CD4-positive, alpha-beta T cell treated with Interleukin-4 for 4 hours (primary cell): ENCODE results near the gene AOC1.

ENCODE experiments used
- DNase-seq: peaks from one replicate; pipeline ENCODE4 v3.0.0-alpha.2; 2020

The AOC1 gene

DNA sequence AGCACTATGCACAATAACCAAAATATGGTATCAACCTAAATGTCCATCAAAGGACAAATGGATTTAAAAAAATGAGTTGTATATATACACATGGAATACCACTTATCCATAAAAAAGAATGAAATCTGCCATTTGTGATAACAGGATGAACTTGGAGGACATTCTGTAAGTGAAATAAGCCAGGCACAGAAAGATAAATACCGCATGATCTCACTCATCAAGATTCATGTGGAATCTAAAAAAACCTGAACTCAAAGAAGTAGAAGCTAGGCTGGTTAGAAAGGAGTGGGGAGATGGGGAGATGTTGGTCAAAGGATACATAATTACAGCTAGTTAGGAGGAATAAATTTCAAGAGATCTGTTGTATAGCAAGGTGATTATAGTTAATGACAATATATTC lies 17.3 kb upstream of the AOC1 start:
- no peak for DNase-seq

GRCh38 chr7:150835702-150836280 lies 16.5 kb upstream of the AOC1 start:
- no peak for DNase-seq

DNA sequence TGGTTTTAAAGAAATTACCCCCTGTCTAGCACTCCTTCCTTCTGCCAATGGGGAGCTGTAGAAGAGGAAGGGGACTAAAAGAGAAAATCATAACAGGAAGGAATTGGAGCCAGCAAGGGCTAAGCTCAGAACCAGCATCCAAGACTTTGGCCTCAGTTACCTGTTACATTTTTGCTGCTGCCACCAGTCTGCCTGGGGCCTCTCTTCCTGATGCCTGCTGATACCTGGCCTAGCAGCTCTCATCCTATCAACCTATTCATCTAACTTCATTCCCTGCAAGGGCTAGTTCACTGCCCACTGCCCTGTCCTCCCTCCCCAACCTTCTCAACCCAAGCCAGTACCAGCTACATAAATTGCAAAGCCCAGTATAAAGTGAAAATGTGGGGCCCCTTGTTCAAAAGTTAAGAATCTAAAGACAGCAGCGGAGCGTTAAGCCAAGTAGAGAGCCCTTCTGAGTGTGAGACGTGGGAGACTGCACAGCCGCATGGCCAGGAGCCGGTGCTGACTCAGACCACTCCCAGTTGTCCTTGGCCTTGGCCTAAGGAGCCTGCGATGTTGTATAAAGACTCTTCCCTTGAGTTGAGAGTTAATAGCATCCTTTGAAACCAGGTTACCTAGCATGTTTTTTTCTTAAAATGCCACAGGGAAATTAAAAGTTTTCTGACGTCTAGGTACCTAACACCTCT lies 13.2 kb upstream of the AOC1 start:
- DNase-seq, result no peak

DNA sequence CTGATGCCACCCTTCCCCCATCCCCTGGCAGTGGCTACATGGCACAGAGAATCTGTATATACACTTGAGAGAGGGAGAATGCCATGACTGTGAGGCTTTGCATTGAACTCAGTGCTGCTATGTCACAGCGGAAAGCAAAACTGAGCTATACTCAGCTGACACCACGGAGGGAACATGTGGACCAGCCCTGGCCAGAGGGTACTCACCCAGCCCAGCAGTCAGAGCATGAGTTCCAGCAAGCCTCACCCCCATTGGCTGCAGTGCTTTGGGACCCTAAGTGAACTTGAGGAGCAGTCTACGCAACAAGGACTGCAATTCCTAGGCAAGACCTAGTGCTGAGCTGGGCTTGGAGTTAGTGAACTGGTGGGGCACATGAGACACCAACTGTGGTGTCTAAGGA lies 10.3 kb upstream of the AOC1 start:
- no peak for DNase-seq

DNA sequence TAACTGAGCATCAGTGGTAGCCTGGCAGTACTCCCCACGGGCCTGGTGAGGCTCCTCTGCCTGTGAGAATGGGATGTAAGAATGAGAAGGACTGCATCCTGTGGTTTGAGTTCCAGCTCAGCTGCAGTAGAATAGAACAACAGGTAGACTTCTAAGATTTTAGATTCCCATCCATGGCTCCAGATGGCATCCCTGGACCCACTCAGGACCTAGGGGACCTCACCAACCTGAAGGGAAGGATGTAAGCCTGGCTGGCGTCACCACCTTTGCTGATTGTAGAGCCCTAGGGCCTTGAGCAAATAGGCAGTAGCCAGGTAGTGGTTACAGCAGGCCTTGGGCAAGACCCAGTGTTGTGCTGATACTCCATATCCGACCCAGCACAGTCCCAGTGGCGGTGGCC lies 9.6 kb upstream of the AOC1 start:
- no peak for DNase-seq

DNA sequence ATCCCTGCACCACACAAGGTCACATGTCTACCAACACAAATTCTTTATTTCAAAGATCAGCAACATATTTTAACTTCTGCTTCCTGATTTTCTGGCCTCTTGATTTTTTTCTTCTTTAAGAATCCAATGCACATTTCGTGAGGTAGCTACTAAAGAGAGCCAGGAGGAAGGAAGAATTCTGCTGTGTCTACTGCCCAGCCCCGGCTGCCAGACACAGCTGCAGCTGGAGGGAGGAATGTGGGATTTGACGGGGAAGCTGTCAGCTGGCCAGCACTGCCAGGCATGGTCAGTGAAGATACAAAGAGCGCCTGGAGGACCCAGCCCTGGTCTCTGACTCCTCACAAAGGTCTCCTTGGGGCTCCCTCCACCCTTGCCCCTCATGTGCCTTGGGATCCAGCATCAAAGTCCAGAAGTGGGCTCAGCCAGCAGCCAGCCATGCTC lies 6.9 kb upstream of the AOC1 start:
- DNase-seq, result no peak

DNA sequence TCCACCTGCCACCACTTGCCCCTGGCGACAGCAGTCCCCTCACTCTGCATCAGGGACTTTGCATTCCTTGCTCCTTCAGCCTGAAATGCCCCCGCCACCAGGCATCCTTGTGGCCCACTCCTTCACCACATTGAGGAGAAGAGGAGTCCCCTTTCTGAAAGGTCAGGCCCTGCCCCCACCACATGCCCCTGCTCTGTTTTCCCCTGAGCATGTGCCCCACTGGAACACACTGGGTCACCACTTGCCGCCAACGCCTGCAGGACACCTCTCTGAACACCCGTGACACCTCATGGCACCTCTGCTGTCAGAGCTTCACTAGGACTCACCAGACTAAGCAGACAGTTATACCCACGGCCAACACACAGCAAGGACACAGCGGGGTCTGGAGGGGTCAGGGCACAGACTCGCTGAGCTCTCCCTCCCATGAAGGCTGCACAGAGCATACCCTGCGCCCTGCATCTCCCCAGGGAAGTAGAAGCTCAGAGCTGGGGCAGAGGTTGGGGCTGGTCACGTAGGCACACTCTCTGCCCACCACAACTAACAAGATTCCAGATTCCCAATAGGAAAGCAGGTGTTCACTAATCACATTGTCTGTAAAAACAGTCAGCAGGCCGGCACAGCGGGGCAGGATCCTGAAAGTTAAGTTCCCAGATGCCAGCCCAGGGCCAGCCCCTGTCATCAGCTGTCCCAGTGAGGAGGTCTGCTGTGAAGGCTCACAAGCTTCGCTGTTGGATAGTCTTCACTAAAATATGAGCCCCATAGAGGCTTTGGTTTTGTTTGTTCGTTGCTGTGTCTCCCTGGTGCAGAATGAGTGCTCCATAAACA lies 5.8 kb upstream of the AOC1 start:
- DNase-seq, result no peak

GRCh38 chr7:150847536-150847935 lies 4.8 kb upstream of the AOC1 start:
- no peak for DNase-seq

DNA sequence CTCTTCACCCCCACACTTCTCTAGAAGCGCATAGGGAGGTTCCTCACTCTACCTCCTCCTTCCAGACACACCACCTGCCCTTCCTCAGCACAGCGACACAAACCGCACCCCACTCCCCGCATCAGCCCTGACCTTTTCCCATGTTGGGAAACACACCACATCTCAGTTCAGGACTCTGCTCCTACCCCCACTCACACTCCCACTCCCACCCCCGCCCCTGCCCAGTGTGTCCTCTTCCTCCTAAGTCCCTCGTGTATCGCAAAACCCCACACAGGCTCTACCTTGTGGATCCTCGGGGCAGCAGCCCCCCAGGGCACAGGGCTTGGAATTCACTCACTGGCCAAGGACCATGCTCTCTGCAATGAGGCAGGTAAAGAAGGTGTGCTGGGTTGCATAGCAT lies 4.2 kb upstream of the AOC1 start:
- DNase-seq, result no peak

DNA sequence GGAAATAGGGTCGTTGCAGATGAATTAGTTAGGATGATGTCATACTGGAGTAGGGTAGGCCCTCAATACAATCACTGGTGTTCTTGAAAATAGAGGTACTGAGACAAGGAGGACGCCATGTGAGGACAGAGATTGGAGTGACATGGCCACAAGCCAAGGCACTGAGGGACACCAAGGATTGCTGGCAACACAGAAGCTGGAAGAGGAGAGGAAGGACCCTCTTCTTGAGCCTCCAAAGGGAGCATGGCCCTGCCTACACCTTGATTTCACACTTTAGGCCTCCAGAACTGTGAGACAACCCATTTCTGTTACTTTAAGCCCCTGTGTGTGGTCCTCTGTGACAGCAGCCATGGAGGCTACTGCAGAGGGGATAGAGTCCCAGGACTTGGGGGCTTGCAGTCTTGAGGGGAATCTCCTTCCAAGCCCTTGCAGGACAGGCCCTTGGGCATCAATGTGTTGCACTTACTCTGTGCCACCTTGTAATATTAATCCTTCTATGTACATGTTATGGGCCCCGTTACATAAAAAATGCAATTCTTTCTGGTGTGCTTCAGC lies 3.7 kb upstream of the AOC1 start:
- DNase-seq, result no peak

- DNase-seq, result no peak
These were observed 3.0 kb upstream of the AOC1 start for GRCh38 chr7:150849204-150849775.

GRCh38 chr7:150850273-150850672 lies 2.0 kb upstream of the AOC1 start:
- no peak for DNase-seq

DNA sequence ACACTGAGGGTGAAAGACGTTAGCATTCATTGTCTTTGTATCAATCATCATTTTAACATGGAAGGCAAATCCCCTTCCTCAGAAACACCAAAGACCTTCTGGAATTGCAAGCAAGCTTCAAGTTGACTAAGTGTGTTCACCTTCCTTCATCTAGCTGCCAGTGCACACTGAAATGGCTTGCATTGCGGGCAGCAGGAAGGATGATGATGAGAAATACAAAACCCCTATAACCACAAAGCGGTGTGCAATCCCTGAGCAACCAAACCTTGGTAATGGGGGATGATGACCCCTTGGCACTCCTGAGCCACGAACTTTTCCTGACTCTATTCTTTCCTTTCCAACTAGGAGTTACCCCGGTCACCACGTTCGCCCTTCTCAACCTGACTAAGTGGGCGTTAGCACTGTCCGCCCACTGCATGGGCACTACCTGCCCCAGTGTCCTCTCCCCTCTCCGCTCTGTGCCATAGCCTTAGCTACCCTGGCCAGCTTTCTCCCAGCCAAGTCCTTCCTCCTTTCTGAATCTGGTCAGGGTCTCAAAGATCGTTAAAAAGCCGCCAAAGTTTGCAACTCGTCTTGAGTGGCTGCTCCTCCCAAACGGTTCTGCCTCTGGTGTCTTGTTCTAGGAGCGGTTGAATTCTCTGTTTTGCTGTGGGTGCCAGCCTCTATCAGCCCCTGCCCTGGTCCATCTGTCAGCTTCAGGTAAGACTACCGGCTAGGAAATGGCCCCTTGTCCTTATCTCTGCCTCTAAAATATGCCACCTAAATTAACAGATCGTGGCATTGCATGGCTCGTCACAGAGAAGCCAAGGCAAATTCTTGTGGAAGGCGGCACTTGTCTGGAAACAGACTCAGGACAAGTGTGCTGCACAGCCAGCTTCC lies 586 bp upstream of the AOC1 start:
- no peak for DNase-seq

GRCh38 chr7:150854066-150855000 lies 2.0 kb downstream of the AOC1 start:
- DNase-seq, result no peak

GRCh38 chr7:150855046-150855445 lies 2.7 kb downstream of the AOC1 start:
- no peak for DNase-seq

DNA sequence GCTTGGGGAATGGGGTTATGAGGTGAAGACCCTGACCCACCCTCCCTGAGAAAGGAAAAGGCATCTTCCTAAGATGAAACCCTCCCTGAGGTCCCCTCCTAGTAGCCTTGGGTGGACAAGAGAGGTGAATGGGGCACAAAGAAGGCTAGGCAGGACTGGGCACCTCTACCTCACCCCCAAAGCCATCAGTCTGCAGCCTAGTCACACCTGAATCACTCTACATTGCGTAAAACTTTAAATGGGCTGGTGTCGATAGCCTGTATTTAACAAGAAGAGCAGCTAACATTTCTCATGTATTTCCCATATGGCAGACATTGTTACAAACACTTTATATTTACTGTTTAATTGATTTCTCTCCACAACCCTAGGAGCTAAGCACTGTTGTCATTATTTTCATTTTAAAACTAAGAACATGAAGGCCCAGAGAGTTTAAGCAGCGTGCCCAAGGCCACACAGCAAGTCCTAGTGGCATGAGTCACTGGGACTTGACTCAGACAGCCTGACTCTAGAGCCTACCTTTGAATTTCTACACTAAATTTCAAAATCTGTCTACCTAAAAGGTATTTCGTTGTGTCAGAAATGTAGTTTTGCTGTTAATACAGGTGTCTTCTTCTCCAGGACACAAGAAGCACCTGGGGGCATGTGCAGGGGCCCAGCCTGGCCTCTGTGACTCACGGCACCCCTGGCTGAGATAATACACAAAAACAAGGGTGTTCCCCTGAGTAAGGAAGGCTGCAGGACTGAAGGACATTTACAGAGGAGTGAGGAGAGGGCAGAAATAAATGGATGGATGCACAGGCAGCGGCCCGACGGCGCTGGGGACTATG lies 3.4 kb downstream of the AOC1 start:
- no peak for DNase-seq

GRCh38 chr7:150856303-150857275 lies 4.3 kb downstream of the AOC1 start:
- no peak for DNase-seq

DNA sequence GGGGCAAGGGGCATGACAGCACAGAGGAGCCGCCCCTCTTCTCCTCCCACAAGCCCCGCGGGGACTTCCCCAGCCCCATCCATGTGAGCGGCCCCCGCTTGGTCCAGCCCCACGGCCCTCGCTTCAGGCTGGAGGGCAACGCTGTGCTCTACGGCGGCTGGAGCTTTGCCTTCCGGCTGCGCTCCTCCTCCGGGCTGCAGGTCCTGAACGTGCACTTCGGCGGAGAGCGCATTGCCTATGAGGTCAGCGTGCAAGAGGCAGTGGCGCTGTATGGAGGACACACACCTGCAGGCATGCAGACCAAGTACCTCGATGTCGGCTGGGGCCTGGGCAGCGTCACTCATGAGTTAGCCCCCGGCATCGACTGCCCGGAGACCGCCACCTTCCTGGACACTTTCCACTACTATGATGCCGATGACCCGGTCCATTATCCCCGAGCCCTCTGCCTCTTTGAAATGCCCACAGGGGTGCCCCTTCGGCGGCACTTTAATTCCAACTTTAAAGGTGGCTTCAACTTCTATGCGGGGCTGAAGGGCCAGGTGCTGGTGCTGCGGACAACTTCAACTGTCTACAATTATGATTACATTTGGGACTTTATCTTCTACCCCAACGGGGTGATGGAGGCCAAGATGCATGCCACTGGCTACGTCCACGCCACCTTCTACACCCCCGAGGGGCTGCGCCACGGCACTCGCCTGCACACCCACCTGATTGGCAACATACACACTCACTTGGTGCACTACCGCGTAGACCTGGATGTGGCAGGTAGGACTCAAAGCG lies 5.1 kb downstream of the AOC1 start:
- DNase-seq, result no peak
